GM23248 (cell line): ENCODE data around the gene SAMSN1. TPM values are rescaled to one million over a fixed set of nuclear protein-coding genes. Genes with fewer than 3 reads are reported as not detected.
"Not testable (repeated sequence)": the region's sequence is repeated elsewhere in the genome, so short reads cannot be mapped to it uniquely, and the experiment has no call there.

Source experiments
- DNase-seq: peaks from one replicate; pipeline ENCODE4 v3.0.0-alpha.2; 2015
- H2AFZ ChIP-seq: fragments of 200-600 bp; sonication (generic); 2 replicates; pipeline ENCODE4 v1.6.1; 2016; ENCODE audit warnings: antibody characterized with exemption
- H3F3A ChIP-seq: fragments of 200-600 bp; sonication (generic); 2 replicates; pipeline ENCODE4 v1.6.1; 2016; ENCODE audit warnings: mild to moderate bottlenecking, antibody characterized with exemption, mixed run types; ENCODE audit not compliant: insufficient read depth
- H3K27ac ChIP-seq: fragments of 200-600 bp; sonication (generic); 2 replicates; pipeline ENCODE4 v1.5.1; 2016; ENCODE audit warnings: mild to moderate bottlenecking
- H3K27me3 ChIP-seq: fragments of 200-600 bp; sonication (generic); replicated peaks from 2 replicates; pipeline ENCODE4 v1.6.1; 2016; ENCODE audit warnings: mild to moderate bottlenecking; ENCODE audit not compliant: insufficient read depth
- H3K36me3 ChIP-seq: fragments of 200-600 bp; sonication (generic); 2 replicates; pipeline ENCODE4 v1.6.1; 2016; ENCODE audit warnings: low read depth, mild to moderate bottlenecking
- H3K4me1 ChIP-seq: fragments of 200-600 bp; sonication (generic); 2 replicates; pipeline ENCODE4 v1.6.1; 2016; ENCODE audit warnings: mild to moderate bottlenecking; ENCODE audit not compliant: insufficient read depth
- H3K4me2 ChIP-seq: fragments of 200-600 bp; sonication (generic); one replicate; pipeline ENCODE4 v1.6.1; 2016; ENCODE audit warnings: mild to moderate bottlenecking; ENCODE audit not compliant: unreplicated experiment
- H3K4me3 ChIP-seq: fragments of 200-600 bp; sonication (generic); 2 replicates; pipeline ENCODE4 v1.5.1; 2016; ENCODE audit warnings: mild to moderate bottlenecking
- H3K79me2 ChIP-seq: fragments of 200-600 bp; sonication (generic); 2 replicates; pipeline ENCODE4 v1.6.1; 2016; ENCODE audit warnings: mild to moderate bottlenecking; ENCODE audit not compliant: insufficient read depth
- H3K9ac ChIP-seq: fragments of 200-600 bp; sonication (generic); 2 replicates; pipeline ENCODE4 v1.6.1; 2016; ENCODE audit warnings: mild to moderate bottlenecking
- H3K9me2 ChIP-seq: fragments of 200-600 bp; sonication (generic); 2 replicates; pipeline ENCODE4 v1.6.1; 2016; ENCODE audit warnings: mixed run types, mild to moderate bottlenecking, moderate library complexity; ENCODE audit not compliant: insufficient read depth
- H3K9me3 ChIP-seq: fragments of 200-600 bp; sonication (generic); one replicate; pipeline ENCODE4 v1.6.1; 2017; ENCODE audit warnings: low read depth
- H4K20me1 ChIP-seq: fragments of 200-600 bp; sonication (generic); 2 replicates; pipeline ENCODE4 v1.6.0; 2016; ENCODE audit not compliant: insufficient read depth
- EZH2 ChIP-seq: fragments of 200-600 bp; sonication (generic); IDR thresholded peaks from 2 replicates; pipeline ENCODE4 v1.6.1; 2018; ENCODE audit warnings: antibody characterized with exemption, mild to moderate bottlenecking; ENCODE audit not compliant: insufficient read depth, poor library complexity, severe bottlenecking
- EZH2phosphoT487 ChIP-seq: fragments of 200-600 bp; sonication (generic); IDR thresholded peaks from 2 replicates; pipeline ENCODE4 v1.6.1; 2018; ENCODE audit warnings: antibody characterized with exemption, moderate library complexity, mild to moderate bottlenecking, low read depth; ENCODE audit not compliant: insufficient read depth
- WGBS, 2 experiments: methylation state at CpG; one replicate each; pipeline ENCODE4 v1.1.6; 2015 to 2017; ENCODE audit warnings: low lambda C conversion rate in 2 of 2, low coverage in 1 of 2; ENCODE audit errors: missing lambda C conversion rate in 2 of 2; 5-methylcytosine and 5-hydroxymethylcytosine counted together
- in situ Hi-C: fragments of 300-500 bp; cut with MboI; formaldehyde crosslinking; loops from 2 replicates; pipeline ENCODE4 v1.15.0; 2020
- polyA plus RNA-seq: library from polyadenylated mRNA; unstranded; fragments of >200 nt; fragmentation: Nextera tagmentation; extraction: Ambion mirVana; gene quantifications from 2 replicates; pipeline ENCODE4 v1.2.1, GENCODE V29; 2016
- total RNA-seq: library from RNA; depleted of rRNA; stranded (reverse); fragments of >200 nt; shearing (Covaris generic); gene quantifications from 2 replicates; pipeline ENCODE4 v1.2.3, GENCODE V29; 2014

The SAMSN1 gene
- total and polyA plus RNA-seq, 2 experiments from 2014 or later, result not detected

- no peak overlapping the region for H3K4me2 ChIP-seq
- H3K4me3 ChIP-seq, result no peak overlapping the region
- 14 to 16% methylated on average over 3 of the region's 3 CpGs for WGBS, 2 experiments
- DNase-seq, result no peak
- H3K27ac ChIP-seq, result no peak overlapping the region
- TF ChIP-seq EZH2phosphoT487 (no peak), EZH2 (no peak)
- H4K20me1 ChIP-seq, result no peaks in the 10 kb centered on the region
- no peaks in the 10 kb centered on the region for H3F3A ChIP-seq
- no peaks in the 10 kb centered on the region for H3K36me3 ChIP-seq
- H3K9me3 ChIP-seq, result no peaks in the 10 kb centered on the region
- no peaks in the 10 kb centered on the region for H3K9me2 ChIP-seq
- H3K27me3 ChIP-seq, result no peaks in the 10 kb centered on the region
- no peaks in the 10 kb centered on the region for H3K79me2 ChIP-seq
- no peak overlapping the region for H2AFZ ChIP-seq
- no peak overlapping the region for H3K9ac ChIP-seq
- no peaks in the 10 kb centered on the region for H3K4me1 ChIP-seq
- in situ Hi-C loops, result no loop called here
These were observed 1.9 kb upstream of the SAMSN1 start for GRCh38 chr21:14547834-14548513.

GRCh38 chr21:14546719-14547118 lies 604 bp upstream of the SAMSN1 start:
- in situ Hi-C loops, H3K9me3 ChIP-seq, H3K27me3 ChIP-seq, H3F3A ChIP-seq, H4K20me1 ChIP-seq, H3K4me3 ChIP-seq, H3K27ac ChIP-seq, H3K79me2 ChIP-seq, H3K9me2 ChIP-seq, DNase-seq, H2AFZ ChIP-seq, H3K4me2 ChIP-seq, H3K36me3 ChIP-seq, H3K4me1 ChIP-seq, H3K9ac ChIP-seq: not testable (repeated sequence)
- 52 to 53% methylated on average over 7 of the region's 7 CpGs for WGBS, 2 experiments

GRCh38 chr21:14543983-14544382 lies 2.1 kb downstream of the SAMSN1 start:
- no peaks in the 10 kb centered on the region for H3K27me3 ChIP-seq
- in situ Hi-C loops, result no loop called here
- H3K9ac ChIP-seq, result no peak overlapping the region
- no peaks in the 10 kb centered on the region for H4K20me1 ChIP-seq
- no peaks in the 10 kb centered on the region for H3K79me2 ChIP-seq
- no peaks in the 10 kb centered on the region for H3K4me1 ChIP-seq
- no peak for DNase-seq
- no peak overlapping the region for H3K27ac ChIP-seq
- H2AFZ ChIP-seq, result no peak overlapping the region
- no peaks in the 10 kb centered on the region for H3K9me2 ChIP-seq
- no peaks in the 10 kb centered on the region for H3K9me3 ChIP-seq
- no peaks in the 10 kb centered on the region for H3F3A ChIP-seq
- WGBS, 2 experiments, result 29 to 34% methylated on average over 5 of the region's 5 CpGs
- H3K36me3 ChIP-seq, result no peaks in the 10 kb centered on the region
- no peak overlapping the region for H3K4me3 ChIP-seq
- no peak for TF ChIP-seq EZH2
- no peak for TF ChIP-seq EZH2phosphoT487
- H3K4me2 ChIP-seq, result no peak overlapping the region

- no peaks in the 10 kb centered on the region for H3K4me1 ChIP-seq
- no peak overlapping the region for H3K4me3 ChIP-seq
- no peak for DNase-seq
- no peak overlapping the region for H2AFZ ChIP-seq
- no peaks in the 10 kb centered on the region for H4K20me1 ChIP-seq
- no peaks in the 10 kb centered on the region for H3K27me3 ChIP-seq
- TF ChIP-seq EZH2, result no peak
- TF ChIP-seq EZH2phosphoT487, result no peak
- no peaks in the 10 kb centered on the region for H3K9me3 ChIP-seq
- no peaks in the 10 kb centered on the region for H3F3A ChIP-seq
- in situ Hi-C loops, result no loop called here
- H3K36me3 ChIP-seq, result no peaks in the 10 kb centered on the region
- H3K79me2 ChIP-seq, result no peaks in the 10 kb centered on the region
- H3K9ac ChIP-seq, result no peak overlapping the region
- no peaks in the 10 kb centered on the region for H3K9me2 ChIP-seq
- no peak overlapping the region for H3K27ac ChIP-seq
- H3K4me2 ChIP-seq, result no peak overlapping the region
These were observed 3.5 kb downstream of the SAMSN1 start for GRCh38 chr21:14542638-14543037.
